Measurements from ENCODE around the gene LENG8.

Gene LENG8

DNA sequence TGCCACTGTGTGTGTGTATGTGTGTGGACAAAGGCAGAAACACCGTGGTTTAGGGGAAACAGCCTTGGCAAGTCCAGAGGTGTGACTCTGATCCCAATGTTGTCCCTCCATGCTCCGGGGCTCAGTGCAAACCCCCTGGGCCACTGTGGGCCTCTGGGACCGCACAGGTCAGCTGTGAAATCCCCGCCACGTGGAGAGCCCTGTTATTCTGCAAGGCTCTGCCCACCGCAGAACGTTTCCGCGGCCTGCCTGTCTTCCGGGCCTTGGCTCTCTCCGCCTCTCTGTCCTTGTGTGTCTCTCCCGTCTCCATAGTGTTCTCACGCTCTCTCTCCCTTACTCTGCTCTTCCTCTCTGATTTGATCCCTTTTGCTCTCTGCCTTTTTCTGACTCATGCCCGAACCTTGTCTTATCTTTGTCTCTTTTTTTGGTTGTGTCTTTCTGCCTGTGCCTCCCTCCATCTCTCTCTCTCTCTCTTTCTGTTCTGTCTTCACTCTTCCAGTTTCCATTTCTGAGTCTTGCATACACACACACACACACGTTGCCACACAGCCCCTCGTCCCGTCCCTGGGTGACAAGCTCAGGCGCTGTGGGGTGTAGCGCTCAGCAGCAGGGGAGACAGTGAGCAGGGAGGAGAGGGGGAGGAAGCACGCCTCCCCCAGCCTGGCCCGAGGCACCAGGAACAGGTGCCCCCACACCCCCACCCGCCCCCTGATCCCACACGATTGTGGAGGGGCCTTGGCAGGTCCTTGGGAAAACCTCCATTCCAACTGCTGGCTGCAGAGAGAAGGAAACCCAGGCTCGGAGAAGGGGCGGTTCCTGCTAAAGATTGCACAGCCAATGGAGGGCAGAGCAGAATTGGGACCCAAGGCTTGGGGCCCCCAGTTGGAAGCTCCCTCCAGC, 30.7 kb upstream of the LENG8 start:
- ChIA-PET POLR2A (ENCODE audit: low non-redundant PET) (no interaction called here), CTCF (no interaction called here)
- TF ChIP-seq, protein P1, sequence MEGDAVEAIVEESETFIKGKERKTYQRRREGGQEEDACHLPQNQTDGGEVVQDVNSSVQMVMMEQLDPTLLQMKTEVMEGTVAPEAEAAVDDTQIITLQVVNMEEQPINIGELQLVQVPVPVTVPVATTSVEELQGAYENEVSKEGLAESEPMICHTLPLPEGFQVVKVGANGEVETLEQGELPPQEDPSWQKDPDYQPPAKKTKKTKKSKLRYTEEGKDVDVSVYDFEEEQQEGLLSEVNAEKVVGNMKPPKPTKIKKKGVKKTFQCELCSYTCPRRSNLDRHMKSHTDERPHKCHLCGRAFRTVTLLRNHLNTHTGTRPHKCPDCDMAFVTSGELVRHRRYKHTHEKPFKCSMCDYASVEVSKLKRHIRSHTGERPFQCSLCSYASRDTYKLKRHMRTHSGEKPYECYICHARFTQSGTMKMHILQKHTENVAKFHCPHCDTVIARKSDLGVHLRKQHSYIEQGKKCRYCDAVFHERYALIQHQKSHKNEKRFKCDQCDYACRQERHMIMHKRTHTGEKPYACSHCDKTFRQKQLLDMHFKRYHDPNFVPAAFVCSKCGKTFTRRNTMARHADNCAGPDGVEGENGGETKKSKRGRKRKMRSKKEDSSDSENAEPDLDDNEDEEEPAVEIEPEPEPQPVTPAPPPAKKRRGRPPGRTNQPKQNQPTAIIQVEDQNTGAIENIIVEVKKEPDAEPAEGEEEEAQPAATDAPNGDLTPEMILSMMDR (conservative IDR thresholded peaks at IDR 0.05; ENCODE audit: low read depth) = no peak
- no peak overlapping the region for H3K27ac ChIP-seq
- no peak for DNase-seq (ENCODE audit: low spot score)

DNA sequence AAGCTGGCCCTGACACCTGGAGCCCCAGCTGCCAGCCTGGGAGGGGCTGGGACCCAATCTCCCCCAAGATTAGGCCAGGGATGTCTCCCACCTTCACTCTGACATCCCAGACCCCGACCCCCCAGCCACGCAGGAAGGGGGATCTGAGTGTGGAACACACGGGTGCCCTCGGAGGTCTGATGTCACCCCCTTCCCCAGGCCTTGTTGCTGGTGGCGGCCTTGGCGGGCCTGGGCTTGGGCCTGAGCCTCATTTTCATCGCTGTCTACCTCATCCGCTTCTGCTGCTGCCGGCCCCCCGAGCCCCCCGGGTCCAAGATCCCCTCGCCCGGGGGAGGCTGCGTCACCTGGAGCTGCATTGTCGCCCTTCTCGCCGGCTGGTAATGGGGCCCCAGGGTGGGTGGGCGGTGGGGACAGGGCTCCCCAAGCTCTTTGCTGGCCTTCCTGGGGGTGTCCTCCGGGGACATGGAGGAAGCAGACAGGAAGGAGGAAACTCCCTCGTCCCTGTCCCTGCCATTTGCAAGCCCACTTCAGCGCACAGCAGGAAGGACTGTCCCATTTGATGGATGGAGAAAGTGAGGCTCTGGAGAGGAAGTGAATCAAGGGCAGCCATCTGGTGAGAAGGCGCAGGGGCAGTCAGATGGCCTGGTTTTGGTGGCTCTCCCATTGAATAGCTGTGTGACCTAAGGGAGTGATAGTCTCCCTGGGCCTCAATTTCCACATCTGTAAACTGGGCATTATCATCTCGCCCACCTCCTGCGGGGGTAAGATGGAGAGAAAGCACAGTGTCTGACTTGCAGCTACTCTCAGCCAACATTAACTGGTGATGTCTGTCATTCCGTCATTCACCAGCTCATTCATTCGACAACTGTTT, 29.8 kb upstream of the LENG8 start:
- no peak for DNase-seq (ENCODE audit: low spot score)
- no peak overlapping the region for H3K27ac ChIP-seq
- POLR2A ChIA-PET (ENCODE audit: low non-redundant PET) = no interaction called here
- TF ChIP-seq, protein P1 (conservative IDR thresholded peaks at IDR 0.05; ENCODE audit: low read depth) = no peak
- CTCF ChIA-PET = interaction anchor here (0.5 to 1.6 kb wide), 2 partner anchors 9 to 28 kb away, joined by 3 to 7 read pairs; no protein-coding TSS in a partner anchor

DNA sequence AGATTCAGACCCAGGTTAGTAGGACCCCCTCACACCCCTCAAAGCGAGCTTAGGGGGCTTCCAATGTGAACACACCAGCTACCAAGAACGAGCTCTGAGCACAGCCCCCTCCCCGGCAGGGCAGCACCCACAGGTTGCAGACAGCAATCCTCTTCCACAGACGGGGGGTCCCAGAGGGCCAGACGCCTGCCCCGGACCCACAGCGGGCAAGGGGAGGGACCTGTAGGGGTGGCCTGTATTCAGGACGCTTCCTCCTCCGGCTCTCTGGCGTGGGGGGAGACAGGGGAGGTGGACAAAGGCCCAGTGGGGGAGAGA, 29.0 kb upstream of the LENG8 start:
- no peak overlapping the region for H3K27ac ChIP-seq
- TF ChIP-seq, protein P1 (conservative IDR thresholded peaks at IDR 0.05; ENCODE audit: low read depth) = no peak
- DNase-seq (ENCODE audit: low spot score) = no peak
- ChIA-PET CTCF (interaction anchor here (1.6 kb wide), 1 partner anchor 29 kb away, joined by 7 read pairs; no protein-coding TSS in a partner anchor), POLR2A (ENCODE audit: low non-redundant PET) (no interaction called here)

DNA sequence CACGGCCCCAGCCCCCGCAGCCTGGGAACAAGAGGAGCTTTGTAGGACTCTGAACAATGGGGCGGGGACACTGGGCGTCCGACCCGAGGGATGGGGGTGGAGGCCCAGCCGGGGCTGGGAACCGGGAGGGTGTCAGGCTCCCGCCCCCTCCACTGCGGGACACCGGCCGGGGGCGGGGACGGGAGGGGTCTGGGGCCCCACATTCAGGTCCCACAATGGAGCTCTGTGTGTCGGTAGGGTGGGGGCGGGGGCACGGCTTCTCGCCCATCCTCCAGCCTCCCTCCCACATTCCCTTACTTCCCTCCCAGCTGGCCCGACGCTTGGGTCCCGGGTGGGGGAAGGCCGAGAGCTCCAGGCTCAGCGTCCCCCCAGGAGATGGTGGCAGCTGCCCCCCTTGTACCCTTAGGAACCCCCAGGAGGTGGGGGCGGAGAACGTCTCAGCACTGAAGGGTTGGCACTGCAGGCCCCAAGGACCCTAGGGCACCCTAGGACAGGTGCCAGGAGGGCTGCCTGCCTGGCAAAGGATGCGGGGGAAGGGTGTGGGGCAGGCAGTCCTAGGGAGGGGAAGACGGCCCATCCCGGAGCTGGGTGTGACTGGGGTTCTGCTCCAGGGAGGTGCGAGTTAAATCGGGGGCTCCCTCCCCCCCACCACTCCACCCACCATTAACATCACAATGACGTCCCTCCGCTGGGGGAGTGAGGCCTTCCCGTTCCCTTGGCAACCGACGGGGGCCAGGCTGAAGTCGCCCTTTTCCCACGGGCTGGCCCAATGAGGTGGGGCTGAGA, 28.4 kb upstream of the LENG8 start:
- no peak for DNase-seq (ENCODE audit: low spot score)
- POLR2A ChIA-PET (ENCODE audit: low non-redundant PET) = no interaction called here
- TF ChIP-seq, protein P1 (conservative IDR thresholded peaks at IDR 0.05; ENCODE audit: low read depth) = no peak
- no peak overlapping the region for H3K27ac ChIP-seq
- CTCF ChIA-PET = interaction anchor here (1.6 kb wide), 1 partner anchor 29 kb away, joined by 7 read pairs; no protein-coding TSS in a partner anchor

DNA sequence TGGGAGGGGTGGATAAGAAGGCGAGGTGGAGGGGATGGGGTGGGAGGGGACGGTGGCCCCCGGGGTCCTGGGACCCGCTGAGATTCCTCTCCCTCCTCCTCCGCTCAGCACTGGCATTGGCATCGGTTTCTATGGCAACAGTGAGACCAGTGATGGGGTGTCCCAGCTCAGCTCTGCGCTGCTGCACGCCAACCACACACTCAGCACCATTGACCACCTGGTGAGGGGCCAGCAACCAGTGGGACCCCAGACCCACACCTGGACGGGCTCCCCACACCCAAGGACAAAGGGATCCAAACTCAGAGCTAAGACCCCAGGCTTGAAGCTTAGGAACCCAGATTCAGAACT, 27.9 kb upstream of the LENG8 start:
- H3K27ac ChIP-seq = no peak overlapping the region
- POLR2A ChIA-PET (ENCODE audit: low non-redundant PET) = no interaction called here
- CTCF ChIA-PET = no interaction called here
- TF ChIP-seq, protein P1 (conservative IDR thresholded peaks at IDR 0.05; ENCODE audit: low read depth) = no peak
- no peak for DNase-seq (ENCODE audit: low spot score)

DNA sequence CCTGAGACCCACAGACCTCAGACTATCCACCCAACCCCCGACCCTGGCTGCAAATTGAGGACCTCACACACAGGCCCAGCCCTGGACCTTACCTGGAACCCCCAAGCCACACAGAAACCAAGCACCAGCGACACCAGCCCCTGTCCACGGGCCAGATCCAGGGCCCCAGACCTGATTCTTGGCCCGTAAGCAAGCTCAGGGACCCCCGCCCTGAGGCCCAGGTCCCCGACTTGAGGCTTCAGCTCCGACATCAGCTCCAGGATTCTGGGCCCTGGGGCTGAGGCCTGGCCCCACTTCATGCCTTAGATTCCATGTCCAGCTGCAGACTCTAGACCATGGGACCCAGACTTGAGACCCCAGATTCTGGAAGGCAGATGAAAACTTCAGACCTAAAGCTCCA, 27.5 kb upstream of the LENG8 start:
- TF ChIP-seq, protein P1 (conservative IDR thresholded peaks at IDR 0.05; ENCODE audit: low read depth) = no peak
- ChIA-PET POLR2A (ENCODE audit: low non-redundant PET) (no interaction called here), CTCF (no interaction called here)
- no peak for DNase-seq (ENCODE audit: low spot score)
- H3K27ac ChIP-seq = no peak overlapping the region

Measured in RWPE1 (cell line).